ENCODE measurements around the gene DSCAML1.
"Not testable (repeated sequence)": the region's sequence is repeated elsewhere in the genome, so short reads cannot be mapped to it uniquely, and the experiment has no call there.

Gene DSCAML1

GRCh38 chr11:117817368-117818040, 20.5 kb upstream of the DSCAML1 start:
- peak; percentile 13 for FAIRE-seq

GRCh38 chr11:117816846-117817367, 19.9 kb upstream of the DSCAML1 start:
- no peak for FAIRE-seq

GRCh38 chr11:117816151-117816741, 19.2 kb upstream of the DSCAML1 start:
- no peak for FAIRE-seq

GRCh38 chr11:117815262-117815803, 18.3 kb upstream of the DSCAML1 start:
- FAIRE-seq: no peak

GRCh38 chr11:117814766-117815261, 17.8 kb upstream of the DSCAML1 start:
- FAIRE-seq: no peak

- FAIRE-seq: no peak
Observed at GRCh38 chr11:117814204-117814765, 17.3 kb upstream of the DSCAML1 start.

- not testable (repeated sequence) for FAIRE-seq
Observed at GRCh38 chr11:117810056-117810451, 13.0 kb upstream of the DSCAML1 start.

- no peak for FAIRE-seq
Observed at GRCh38 chr11:117809236-117810055, 12.4 kb upstream of the DSCAML1 start.

- no peak for FAIRE-seq
Observed at GRCh38 chr11:117808784-117809183, 11.8 kb upstream of the DSCAML1 start.

- FAIRE-seq: no peak
Observed at GRCh38 chr11:117807482-117808327, 10.7 kb upstream of the DSCAML1 start.

- FAIRE-seq: no peak
Observed at GRCh38 chr11:117806846-117807245, 9.8 kb upstream of the DSCAML1 start.

- FAIRE-seq: no peak
Observed at GRCh38 chr11:117805045-117805444, 8.0 kb upstream of the DSCAML1 start.

GRCh38 chr11:117803896-117804295, 6.9 kb upstream of the DSCAML1 start:
- FAIRE-seq: no peak

GRCh38 chr11:117799634-117800033, 2.6 kb upstream of the DSCAML1 start:
- FAIRE-seq: no peak

GRCh38 chr11:117796456-117796871, 552 bp downstream of the DSCAML1 start:
- FAIRE-seq: no peak

GRCh38 chr11:117795638-117796455, 1.2 kb downstream of the DSCAML1 start:
- FAIRE-seq: no peak

- FAIRE-seq: no peak
Observed at GRCh38 chr11:117794772-117795629, 2.0 kb downstream of the DSCAML1 start.

- no peak for FAIRE-seq
Observed at GRCh38 chr11:117794135-117794534, 2.9 kb downstream of the DSCAML1 start.

GRCh38 chr11:117793583-117793982, 3.4 kb downstream of the DSCAML1 start:
- FAIRE-seq: no peak

GRCh38 chr11:117792992-117793391, 4.0 kb downstream of the DSCAML1 start:
- no peak for FAIRE-seq
